Germinal center (tissue), 1 donor: Measurements from ENCODE around the gene AKAP11.

Source experiments
- DNase-seq: peaks from one replicate; pipeline ENCODE4 v3.0.0; 2012; ENCODE audit warnings: mixed read lengths, low spot score

Gene AKAP11

DNA sequence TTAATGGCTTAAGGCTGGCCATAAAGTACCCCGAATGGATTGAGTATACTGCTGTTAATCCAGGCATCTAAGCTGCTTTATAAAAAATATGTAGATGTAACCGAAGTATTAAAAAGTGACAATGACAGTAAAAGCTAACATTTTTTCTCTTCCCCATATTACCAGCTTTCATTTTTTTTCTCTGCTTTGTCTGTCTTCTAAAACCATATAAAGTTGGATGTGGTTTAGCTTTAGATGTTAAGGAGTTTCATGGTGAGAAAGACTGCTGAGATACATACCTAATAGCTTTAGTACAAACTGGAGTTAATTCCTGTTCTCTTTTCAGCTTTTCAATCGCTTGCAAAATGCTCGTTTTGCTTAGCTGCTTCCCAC lies 838 bp downstream of the AKAP11 start:
- DNase-seq: no peak

DNA sequence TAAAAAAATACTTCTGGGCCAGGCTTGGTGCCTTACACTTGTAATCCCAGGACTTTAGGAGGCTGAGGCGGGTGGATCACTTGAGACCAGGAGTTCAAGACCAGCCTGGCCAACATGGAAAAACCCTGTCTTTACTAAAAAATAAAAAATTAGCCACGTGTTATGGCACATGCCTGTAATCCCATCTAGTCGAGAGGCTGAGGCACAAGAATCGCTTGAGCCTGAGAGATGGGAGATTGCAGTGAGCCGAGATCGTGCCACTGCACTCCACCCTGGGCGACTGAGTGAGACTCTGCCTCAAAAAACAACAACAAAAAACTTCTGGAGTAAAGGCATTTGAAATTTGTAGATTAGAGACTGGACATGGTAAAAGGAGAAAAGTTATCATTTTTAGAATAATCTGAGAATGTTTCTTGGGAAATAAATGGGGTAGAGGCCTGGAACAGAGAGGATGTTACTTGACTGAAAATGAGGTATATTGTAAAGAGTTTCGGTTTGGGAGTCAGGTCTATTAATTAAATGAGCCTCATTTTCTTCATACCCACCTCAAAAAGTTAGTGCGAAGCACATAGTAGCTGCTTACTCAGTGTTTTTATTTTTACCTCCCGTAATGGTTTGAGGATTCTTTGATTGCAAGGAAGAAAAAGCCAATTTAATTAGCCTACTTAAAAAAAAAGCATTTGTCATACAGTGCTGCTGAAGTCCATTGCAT lies 2.6 kb downstream of the AKAP11 start:
- no peak for DNase-seq

GRCh38 chr13:42275098-42275471 lies 3.1 kb downstream of the AKAP11 start:
- DNase-seq: peak; percentile 42

GRCh38 chr13:42275506-42275905 lies 3.6 kb downstream of the AKAP11 start:
- no peak for DNase-seq

DNA sequence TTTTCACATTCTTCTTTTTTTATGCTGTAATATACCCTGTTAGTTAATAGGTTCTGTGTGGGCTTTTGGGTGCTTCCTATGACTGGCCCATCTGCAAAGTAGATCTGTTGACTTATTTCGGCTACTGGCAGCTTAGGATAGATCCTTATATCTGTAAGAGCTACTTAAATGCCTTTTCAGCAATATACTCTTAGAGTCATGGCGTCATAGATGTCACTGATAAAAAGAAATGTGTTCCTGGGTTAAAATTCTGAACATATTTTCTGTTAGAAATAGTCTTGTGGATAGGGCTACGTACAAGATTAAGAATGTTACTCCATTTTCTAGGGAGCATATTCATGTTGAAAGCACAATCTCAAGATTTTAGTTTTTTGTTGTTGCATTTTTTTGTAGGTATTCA lies 4.7 kb downstream of the AKAP11 start:
- no peak for DNase-seq

DNA sequence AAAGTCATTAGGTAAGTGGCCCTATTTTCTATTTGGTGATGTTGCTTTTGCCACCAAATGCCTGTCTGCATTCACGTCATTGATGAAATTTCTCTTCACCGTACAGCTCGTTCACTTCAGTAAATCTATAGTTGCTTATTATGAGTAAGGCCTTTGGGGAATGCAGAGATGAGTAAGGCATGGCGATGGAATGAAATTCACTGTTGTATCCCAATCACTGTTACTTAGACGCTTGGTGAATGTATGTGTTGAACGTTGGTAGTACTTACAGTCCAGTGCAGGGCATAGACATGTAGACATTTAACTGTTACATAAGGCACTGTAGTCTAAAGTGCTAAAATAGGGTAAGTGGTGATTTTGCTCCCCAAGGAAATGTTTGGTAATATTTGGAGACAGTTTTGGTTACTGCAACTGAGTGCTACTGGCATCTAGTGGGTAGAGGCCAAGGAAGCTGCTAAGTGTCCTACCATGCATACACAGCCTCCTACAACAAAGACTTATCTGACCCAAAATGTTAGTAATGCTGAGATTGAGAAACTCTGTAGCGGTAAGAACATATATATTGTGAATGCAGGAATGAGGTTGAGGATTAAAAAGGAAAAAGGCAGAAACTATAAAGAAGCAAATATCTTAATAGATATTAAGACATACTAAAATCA lies 5.8 kb downstream of the AKAP11 start:
- no peak for DNase-seq

DNA sequence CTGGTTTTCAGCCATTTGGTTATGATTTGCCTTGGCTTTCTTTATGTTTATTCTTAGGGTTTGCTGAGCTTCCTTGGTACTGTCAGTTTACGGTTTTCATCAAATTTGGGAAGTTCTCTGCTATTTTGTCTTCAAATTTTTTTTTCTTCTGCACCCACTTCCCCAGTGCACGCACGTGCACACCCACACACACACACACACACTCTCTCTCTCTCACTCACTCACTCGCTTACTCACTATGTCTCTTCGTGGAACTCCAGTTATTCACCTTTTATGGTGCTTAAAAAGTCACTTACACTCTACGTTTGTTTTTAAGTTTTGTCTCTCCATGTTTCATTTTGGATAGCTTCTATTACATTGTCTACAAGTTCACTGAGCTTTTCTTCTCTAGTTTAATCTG lies 7.1 kb downstream of the AKAP11 start:
- no peak for DNase-seq

DNA sequence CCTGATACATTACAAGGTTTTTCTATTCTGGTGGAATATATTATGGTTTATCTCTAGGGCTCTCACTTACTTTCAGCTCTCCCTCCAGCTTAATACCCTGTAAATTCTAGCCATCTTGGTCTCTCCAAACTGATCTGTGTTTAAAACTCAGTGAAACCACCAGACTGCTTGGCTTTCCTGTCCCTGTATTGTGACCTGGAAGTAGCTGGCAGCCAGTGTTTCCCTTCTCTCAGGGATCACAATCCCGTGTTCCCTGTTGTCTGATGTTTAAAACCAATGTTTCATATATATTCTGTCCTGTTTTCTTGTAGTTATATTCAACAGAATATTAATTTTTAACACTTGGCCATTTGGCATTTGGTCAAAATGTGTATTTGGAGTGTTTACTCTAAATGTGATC lies 8.0 kb downstream of the AKAP11 start:
- DNase-seq: no peak

DNA sequence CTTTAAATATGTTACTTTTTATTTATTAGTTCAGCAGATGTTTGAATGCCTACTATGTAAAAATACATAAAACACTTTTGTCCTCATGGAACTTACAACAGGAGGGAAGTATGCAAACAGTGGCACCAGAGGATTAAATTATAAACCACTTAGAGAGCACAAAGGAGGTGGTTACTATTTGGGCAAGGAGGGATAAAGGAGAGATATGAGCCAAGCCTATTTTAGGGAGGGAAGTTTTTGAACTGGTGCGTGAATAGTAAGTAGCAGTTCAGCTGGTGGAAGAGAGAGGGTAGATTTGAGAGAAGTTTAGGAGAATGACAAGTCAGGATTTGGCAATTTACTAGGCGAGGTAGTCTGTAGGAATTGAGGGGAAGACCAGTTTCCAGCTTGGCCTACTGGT lies 8.6 kb downstream of the AKAP11 start:
- DNase-seq: no peak

DNA sequence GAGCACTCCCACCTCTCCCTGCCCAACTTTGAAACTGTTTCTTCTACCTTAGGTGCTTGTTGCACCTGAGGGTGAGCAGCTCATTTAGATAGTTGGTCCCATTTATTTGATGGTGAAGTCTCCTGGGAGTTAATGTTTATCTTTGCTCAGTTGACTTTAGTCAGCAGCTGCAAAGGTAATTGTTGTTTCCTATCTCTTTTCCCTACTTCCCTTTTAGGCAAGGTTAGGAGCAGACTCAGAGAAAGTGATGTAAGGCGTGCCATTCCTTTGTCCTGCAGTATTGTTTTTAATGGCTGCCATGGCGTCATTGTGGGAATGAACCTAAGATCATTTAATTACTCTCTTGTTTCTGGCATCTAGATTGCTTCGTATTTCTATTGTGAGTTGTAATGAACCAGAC lies 11.6 kb downstream of the AKAP11 start:
- no peak for DNase-seq

GRCh38 chr13:42284068-42284467 lies 12.1 kb downstream of the AKAP11 start:
- no peak for DNase-seq

GRCh38 chr13:42298392-42298791 lies 26.4 kb downstream of the AKAP11 start:
- no peak for DNase-seq

DNA sequence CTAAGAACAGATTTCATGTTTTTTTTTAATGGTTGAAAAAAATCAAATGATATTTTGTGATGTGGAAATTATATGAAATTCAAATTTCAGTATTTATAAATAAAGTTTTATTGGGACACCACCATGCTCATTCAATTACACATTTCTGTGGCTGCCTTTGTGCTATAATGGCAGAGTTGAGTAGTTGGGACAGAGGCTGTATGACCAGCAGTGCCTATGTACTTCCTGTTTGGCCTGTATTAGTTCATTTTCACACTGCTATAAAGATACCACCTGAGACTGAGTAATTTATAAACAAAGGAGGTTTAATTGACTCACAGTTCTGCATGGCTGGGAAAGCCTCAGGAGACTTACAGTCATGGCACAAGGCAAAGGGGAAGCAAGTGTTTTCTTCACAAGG lies 33.6 kb downstream of the AKAP11 start:
- no peak for DNase-seq

GRCh38 chr13:42307461-42307860 lies 35.5 kb downstream of the AKAP11 start:
- DNase-seq: no peak

GRCh38 chr13:42312817-42313431 lies 41.0 kb downstream of the AKAP11 start:
- DNase-seq: no peak

DNA sequence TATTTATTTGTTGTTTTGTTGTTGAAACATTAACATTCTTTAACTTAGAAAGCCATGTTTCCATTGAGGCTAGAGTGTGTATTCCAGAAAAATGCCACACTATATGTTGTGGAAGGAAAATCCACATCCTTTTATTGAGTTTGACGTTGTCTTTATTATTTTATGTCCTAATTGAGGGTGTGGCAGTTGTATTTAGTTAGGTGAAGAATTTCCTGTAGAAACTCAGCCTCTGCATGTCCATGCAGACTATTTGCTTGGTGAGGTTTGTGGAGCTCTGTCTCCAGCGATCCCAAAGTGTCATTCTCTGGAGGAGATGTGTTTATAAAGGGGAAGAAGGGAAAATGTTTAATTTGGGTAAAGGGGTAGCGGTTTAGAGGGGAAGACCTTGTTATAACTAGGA lies 46.6 kb downstream of the AKAP11 start:
- DNase-seq: no peak

GRCh38 chr13:42320375-42320787 lies 48.4 kb downstream of the AKAP11 start:
- DNase-seq: no peak

GRCh38 chr13:42322806-42323205 lies 50.9 kb downstream of the AKAP11 start:
- DNase-seq: no peak

GRCh38 chr13:42324704-42325103 lies 52.8 kb downstream of the AKAP11 start:
- DNase-seq: no peak

- no peak for DNase-seq
Observed at GRCh38 chr13:42327725-42328124, 55.8 kb downstream of the AKAP11 start.

- no peak for DNase-seq
Observed at GRCh38 chr13:42328672-42329071, 56.7 kb downstream of the AKAP11 start.

DNA sequence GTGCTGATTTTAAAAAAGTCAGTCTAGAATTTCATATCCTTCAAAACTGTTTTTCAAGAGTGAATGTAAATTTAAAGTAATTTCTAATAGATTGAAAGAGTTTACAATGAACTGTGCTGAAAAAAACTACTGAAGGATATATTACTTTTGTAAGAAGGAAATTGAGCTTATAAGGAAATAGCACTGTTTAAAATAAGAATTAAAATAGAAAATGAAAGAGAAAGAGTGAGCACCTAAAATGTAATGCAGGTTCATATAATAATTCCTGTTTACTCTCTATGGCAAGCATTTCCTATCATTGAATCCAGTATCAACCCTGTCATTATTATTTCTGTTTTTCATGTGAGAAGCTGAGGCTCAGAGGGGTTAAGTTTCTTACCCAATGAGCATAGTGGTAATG lies 57.3 kb downstream of the AKAP11 start:
- no peak for DNase-seq

- DNase-seq: no peak
Observed at GRCh38 chr13:42331009-42331408, 59.1 kb downstream of the AKAP11 start.
